Hepatocyte (in vitro differentiated cells): ENCODE measurements around the gene MTFP1.

Source experiments
- EZH2phosphoT487 ChIP-seq: fragments of 200-600 bp; sonication (generic); IDR thresholded peaks from one replicate; pipeline ENCODE4 v1.6.1; 2018; ENCODE audit warnings: antibody characterized with exemption, mild to moderate bottlenecking, low read depth, moderate library complexity; ENCODE audit not compliant: unreplicated experiment, severe bottlenecking
- TF ChIP-seq, protein P1 (sequence below): fragments of 200-600 bp; sonication (generic); IDR thresholded peaks from 2 replicates; pipeline ENCODE4 v1.5.1; 2016; ENCODE audit warnings: antibody characterized with exemption, mild to moderate bottlenecking; ENCODE audit not compliant: poor library complexity

DNA sequence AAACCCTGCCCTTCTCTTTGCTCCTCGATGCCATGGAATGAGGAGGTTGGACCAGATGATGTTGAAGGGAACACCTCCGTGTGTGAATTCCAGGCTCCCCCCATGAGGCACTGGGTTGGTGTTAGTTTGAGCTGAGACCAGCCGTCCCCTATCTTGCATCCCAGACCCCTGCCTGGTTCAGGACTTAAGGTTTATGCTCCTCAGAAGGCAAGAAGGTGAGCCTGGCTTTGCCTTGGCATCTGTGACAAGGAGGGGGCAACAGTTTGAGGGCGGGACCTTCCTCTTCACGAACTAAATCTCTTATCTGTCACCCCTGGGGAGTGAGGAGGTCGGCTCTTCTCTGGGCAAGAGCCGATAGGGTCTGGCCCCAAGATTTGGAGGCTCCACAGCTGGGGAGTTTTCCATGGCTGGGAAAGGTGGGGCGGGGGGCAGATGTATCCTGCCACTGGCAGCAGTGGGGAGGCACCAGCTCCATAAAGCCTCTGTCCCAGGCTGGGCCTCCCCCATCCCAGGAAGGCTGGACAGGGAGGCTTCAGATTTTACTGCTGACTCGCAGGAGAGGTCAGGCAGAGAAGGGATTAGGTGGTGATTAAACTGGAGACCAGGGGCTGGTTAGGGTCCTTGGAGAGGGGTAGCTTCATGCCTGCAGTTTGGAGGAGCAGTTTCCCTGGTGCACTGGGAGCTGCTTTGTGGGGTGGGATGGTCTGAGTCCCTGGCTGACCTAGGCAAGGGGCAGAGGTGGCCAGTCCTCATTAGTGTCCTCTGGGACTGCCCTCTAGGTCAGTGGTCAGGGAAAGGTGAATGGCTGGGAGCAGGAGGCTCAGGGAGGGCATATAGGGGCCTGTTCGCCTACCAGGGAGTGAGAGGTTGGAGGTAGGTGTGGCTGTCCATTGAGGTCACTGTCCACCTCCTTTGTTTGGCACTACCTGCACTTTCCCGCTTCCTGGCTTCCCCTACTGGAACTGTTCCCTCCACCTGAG, 27.6 kb upstream of the MTFP1 start:
- TF ChIP-seq EZH2phosphoT487: no peak
- TF ChIP-seq, protein P1, sequence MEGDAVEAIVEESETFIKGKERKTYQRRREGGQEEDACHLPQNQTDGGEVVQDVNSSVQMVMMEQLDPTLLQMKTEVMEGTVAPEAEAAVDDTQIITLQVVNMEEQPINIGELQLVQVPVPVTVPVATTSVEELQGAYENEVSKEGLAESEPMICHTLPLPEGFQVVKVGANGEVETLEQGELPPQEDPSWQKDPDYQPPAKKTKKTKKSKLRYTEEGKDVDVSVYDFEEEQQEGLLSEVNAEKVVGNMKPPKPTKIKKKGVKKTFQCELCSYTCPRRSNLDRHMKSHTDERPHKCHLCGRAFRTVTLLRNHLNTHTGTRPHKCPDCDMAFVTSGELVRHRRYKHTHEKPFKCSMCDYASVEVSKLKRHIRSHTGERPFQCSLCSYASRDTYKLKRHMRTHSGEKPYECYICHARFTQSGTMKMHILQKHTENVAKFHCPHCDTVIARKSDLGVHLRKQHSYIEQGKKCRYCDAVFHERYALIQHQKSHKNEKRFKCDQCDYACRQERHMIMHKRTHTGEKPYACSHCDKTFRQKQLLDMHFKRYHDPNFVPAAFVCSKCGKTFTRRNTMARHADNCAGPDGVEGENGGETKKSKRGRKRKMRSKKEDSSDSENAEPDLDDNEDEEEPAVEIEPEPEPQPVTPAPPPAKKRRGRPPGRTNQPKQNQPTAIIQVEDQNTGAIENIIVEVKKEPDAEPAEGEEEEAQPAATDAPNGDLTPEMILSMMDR: no peak
